ENCODE data around the gene C2CD2L.
A peak's percentile ranks its signal among the peaks of the same experiment; 100 is the strongest.
"Not testable (repeated sequence)": the region's sequence is repeated elsewhere in the genome, so short reads cannot be mapped to it uniquely, and the experiment has no call there.

Gene C2CD2L

DNA sequence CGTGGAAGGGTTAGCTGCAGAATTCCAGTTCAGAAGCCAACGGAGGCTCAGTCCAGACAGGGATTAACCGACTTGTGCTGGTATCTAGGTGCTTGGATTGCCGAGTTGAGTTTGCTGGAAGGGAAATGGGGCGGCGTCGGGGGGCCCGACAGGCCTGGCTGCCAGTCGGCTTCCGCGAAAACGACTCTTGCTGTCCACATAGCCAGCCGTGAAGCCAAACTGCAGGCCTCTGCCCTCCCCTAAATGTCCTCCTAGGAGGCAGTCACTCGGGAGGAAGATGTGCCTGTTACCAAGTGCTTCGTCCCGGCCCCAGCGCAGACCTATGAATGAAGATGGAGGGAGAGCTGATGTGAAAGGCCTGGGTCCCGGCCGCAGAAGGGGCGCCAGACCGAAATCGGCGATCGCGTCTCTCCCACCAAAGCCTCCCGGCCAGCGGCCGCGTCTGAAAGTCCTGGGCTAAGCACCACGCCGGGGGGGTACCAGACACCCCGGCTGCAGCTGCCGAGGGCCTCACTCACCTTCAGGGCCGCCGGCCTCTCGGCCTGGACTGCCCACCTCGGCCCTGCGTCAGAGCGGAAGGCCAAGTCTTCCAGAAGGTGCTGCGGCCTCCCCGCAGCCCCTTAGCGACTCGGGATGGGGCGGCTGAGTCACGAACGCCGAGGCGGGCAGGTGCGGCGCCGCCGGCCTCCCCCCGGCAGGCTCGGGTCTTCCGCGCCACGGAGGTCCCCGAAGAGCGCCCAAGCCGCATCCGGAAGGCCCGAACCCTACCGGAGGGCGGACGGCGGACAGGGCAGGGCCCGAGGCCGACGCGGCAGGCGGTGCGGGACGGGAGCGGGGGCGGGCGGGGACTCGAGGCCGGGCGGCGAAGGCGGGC lies 13.0 kb upstream of the C2CD2L start:
- DNase-seq: no peak

DNA sequence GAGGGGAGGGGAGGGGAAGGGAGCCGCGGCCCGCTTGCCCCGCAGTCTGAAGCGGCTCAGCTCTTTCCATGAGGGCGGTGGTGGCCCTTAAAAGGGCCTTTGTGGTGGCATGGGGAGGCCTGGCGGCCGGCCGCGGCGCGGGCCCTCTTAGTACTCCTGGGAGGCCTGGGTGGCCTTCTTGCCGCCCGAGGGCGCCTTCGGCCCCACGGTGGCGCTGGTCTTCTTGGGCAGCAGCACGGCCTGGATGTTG lies 12.4 kb upstream of the C2CD2L start:
- DNase-seq: peak; percentile 52 to 66

DNA sequence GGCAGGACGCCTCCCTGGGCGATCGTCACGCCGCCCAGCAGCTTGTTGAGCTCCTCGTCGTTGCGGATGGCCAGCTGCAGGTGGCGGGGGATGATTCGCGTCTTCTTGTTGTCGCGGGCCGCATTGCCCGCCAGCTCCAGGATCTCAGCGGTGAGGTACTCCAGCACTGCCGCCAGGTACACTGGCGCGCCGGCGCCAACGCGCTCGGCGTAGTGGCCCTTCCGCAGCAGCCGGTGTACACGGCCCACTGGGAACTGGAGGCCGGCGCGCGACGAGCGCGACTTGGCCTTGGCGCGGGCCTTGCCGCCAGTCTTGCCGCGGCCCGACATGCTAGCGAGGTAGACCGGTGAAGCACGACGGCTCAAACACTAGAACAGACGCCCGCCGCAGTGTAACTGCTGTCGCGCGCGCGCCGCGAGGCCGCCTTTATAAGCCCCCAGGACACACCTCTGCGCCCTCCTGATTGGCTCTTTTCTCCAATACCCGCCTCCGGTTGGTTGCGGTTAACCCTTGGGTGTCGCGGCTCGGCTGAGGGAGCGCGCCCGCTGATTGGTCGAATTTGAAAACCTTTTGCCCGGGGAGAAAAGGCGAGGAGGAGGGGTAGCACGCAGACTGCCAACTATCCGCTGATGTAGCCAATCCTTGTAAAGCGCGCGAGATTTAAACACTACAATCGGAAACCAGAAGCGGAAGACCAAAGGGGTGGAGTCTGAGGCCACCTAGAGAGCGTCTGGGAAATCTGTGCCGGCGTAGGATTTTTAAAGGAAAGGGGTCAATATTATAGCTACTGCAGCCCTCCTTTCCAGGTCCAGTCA lies 11.9 kb upstream of the C2CD2L start:
- DNase-seq: peak; percentile 99

- DNase-seq: no peak
These were observed 7.4 kb upstream of the C2CD2L start for GRCh38 chr11:119099711-119100110.

- peak; percentile 32 to 39 for DNase-seq
These were observed 6.7 kb upstream of the C2CD2L start for GRCh38 chr11:119100246-119100970.

- no peak for DNase-seq
These were observed 6.0 kb upstream of the C2CD2L start for GRCh38 chr11:119100994-119101758.

DNA sequence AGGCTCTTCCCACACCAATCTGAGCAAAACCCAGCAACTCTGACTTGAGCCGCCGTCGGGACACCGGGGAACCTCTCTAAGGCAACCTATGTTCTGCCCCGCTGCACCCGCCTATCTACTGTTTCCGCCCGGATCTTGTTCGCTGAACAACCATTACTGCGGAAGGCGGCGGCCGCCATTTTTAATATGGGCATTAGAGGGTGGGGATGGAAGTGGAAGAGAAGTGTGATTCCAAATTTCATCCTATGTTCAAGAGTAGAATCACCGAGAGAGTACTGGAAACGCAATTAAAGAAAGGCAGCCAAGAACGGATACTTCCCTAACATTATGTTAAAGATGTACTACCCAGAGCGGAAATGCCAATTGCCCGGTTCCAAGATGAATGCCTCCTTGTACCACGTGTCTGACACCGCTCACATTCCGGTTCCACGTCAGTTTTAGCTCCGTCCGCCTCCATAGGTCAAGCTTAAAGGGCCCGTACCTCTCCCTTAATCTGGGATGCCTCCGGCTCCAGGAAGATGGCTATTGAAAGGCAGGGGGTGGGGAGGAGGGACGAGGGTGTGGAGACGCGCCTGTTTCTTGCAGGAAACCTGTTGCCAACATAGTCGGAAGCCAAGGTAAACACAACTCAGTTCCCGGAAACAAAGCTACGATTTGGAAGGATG lies 5.3 kb upstream of the C2CD2L start, which contains the start of gene DPAGT1:
DPAGT1 (minus strand) TSS at position 95 of the 665 bp plus-strand sequence. CDS start 198 bp downstream, outside the sequence.
- DNase-seq: peak; percentile 97

- not testable (repeated sequence) for DNase-seq
These were observed 3.9 kb upstream of the C2CD2L start for GRCh38 chr11:119103161-119103664.

GRCh38 chr11:119103793-119104192 lies 3.4 kb upstream of the C2CD2L start:
- DNase-seq: no peak

GRCh38 chr11:119107538-119108145 lies 498 bp downstream of the C2CD2L start:
- DNase-seq: no peak

DNA sequence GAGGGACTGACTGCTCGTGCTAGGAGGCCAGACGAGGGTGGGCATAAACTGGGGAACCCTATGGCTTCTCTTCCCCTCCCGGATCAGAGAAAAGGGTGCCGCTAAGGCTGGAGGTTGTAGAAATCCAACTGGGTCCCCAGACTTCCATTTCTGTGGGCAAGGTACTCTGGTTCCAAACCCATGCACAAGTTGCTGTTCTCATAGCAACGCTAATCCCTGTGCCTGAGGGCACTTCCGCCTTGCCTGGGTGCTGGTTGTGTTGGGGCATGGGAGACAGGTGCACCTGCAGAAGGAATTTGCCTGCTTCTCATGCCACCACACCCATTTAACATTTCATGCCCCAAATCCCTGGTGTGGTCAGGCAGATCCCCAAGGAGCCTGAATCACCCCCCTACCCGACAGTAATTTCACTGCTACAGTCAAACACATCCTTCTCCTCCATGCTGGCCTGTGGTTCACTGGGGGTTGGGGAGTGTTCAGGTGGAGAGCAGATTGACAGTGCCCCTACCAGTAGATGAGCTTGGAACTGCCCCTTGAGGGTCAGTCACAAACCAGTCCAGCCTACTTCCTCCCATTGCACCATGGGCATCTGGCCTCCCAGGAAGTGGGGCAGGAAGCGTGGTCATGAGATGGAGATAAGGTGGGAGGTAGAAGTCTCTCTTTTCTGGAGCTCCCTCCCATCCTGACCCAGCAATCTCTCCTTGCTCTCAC lies 1.2 kb downstream of the C2CD2L start:
- DNase-seq: peak in 1 of 2 experiments; percentile 57

DNA sequence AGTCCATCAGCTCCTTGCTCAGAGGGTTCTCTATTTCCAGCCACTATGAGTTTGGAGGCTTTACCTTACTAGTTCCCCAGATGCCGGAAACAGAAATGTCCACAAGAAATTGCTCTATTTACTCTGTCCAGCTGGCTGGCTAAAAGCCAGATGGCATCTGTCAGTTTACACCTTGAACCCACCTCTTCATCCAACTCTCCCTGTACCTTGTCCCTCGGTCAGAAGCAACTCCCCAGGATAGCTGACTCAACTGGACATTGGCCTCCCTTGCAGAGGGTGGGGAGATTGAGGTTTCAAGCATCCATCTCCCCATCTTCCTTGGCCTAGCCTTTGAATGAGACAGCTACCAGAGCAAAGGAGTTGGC lies 1.7 kb downstream of the C2CD2L start:
- DNase-seq: no peak

DNA sequence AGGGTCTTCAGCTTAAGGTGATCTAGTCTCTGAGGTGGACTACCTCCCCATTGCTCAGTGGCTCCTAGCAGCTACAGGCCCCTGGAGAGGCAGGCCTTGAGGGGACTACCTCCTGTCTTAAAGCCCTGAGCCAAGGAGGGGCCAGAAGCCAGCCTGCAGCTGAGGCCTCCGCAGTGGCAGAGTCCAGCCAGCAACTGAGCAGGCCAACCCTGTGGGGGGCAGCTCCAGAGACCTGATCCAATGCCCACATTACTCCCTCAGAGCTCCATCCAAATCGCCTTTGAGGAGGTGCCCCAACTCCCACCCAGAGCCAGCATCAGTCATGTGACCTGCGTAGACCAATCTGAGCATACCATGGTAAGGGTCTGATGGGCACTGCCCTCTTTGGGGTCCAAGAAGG lies 2.7 kb downstream of the C2CD2L start:
- no peak for DNase-seq

DNA sequence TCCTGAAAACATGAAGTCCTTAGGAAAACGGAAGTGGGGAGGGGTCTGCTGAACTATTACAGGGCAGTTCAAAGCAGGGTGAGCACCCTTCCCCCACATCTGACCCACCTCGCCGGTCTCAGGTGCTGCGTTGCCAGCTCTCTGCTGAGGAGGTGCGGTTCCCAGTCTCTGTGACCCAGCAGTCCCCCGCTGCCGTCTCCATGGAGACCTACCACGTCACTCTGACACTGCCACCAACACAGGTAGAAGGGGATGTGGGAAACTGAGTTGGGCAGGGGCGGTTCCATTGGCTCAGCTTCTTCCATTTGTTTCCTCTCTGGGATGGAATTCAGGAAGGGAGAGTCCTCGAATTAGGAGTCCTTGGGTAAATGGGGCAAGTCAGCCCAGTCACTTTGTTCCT lies 3.3 kb downstream of the C2CD2L start:
- no peak for DNase-seq

GRCh38 chr11:119111361-119111925 lies 4.3 kb downstream of the C2CD2L start:
- no peak for DNase-seq

- no peak for DNase-seq
These were observed 5.3 kb downstream of the C2CD2L start for GRCh38 chr11:119112314-119113020.

- no peak for DNase-seq
These were observed 6.6 kb downstream of the C2CD2L start for GRCh38 chr11:119113716-119114115.

DNA sequence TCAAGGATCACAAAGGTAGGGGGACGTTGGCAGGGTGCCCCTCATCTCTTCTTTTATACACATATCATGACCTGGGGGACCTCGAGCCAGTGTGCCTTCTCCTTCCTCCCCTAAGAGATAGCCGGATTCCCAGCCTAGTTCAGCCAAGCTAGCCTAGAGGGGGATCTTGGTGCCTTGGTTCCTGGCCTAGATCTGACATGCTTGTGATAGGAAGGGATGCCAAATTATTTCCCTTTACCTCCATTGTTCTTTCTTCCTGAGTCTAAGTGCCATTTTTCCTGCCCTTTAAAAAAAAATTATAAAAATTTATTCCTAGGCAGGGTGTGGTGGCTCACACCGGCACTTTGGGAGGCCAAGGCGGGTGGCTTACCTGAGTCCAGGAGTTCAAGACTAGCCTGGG lies 7.2 kb downstream of the C2CD2L start:
- DNase-seq: no peak

- no peak for DNase-seq
These were observed 8.5 kb downstream of the C2CD2L start for GRCh38 chr11:119115484-119116234.

Data from SHP77 (cell line).